SK-MEL-5 (cell line): Measurements from ENCODE around the gene SEC14L6. TPM values are rescaled to one million over a fixed set of nuclear protein-coding genes. Genes with fewer than 3 reads are reported as not detected.
"Not testable (repeated sequence)": the region's sequence is repeated elsewhere in the genome, so short reads cannot be mapped to it uniquely, and the experiment has no call there.

Experiments
- DNase-seq: peaks from one replicate; pipeline ENCODE4 v3.0.0-alpha.2; 2016; ENCODE audit warnings: low read depth, low spot score
- in situ Hi-C: cut with HindIII; loops from 2 replicates; pipeline ENCODE4 v1.10.0; 2016; ENCODE audit warnings: low sequenced_read_pairs, high pct_unique_total_duplicates, low pct_unique_long_range_greater_than_20kb
- polyA plus RNA-seq, 2 experiments: library from polyadenylated mRNA; depleted of rRNA; stranded (reverse); fragments of >200 nt; gene quantifications; 2 replicates each; pipeline ENCODE4 v1.2.3, GENCODE V29; 2015
- total RNA-seq: library from RNA; depleted of rRNA; stranded (reverse); fragments of >200 nt; shearing (Covaris generic); gene quantifications from 2 replicates; pipeline ENCODE4 v1.2.3, GENCODE V29; 2014; rRNA removed

Gene SEC14L6
- total RNA-seq, result not detected in 2 replicates
- not detected in 2 replicates for polyA plus RNA-seq (2015; cell fraction: cytosol; rRNA removed)
- polyA plus RNA-seq (2015; cell fraction: nucleus; rRNA removed), result not detected in 2 replicates

DNA sequence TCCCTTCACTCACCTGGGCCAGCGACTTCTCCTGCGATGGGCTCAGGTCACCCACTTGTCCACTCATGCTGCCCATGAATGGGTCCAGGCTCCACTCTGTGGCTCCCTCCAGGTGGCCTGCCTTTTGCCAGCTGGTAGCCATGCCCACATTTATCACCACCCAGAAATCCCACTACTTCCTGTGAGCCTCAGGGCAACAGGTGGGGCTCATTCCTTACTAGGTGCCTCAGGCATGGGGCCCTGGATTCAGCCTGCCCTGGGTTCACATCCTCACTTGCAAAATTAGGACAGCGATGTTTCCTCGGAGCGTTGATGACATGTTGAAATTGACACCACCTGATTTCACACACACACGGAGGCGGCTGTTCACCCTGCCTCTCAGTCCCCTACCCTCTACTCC is at the start of gene SEC14L6:
Gene SEC14L6, minus strand, starts transcription at position 126 of the 400 bp plus-strand sequence. Its CDS starts 59 bp downstream, at position 67.
- no peak for DNase-seq
- in situ Hi-C loops, result no loop called here

DNA sequence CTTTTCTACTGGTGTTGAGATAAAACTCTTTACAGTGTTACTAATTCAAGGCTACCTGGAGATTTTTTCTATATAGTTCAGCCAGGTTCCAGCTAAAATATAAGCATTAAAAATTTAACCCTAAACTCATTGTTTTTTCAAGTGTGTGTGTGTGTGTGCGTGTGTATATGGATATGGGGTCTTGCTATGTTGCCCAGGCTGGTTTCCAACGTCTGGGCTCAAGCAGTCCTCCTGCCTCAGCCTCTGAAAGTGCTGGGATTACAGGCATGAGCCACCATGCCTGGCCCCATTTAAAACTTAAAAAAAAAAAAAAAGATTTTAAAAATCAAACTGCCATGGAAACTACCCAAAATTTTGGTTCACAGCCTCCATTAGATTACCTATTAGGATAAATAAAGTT is 49.7 kb upstream of the SEC14L6 start:
- DNase-seq, result no peak
- in situ Hi-C loops, result no loop called here

DNA sequence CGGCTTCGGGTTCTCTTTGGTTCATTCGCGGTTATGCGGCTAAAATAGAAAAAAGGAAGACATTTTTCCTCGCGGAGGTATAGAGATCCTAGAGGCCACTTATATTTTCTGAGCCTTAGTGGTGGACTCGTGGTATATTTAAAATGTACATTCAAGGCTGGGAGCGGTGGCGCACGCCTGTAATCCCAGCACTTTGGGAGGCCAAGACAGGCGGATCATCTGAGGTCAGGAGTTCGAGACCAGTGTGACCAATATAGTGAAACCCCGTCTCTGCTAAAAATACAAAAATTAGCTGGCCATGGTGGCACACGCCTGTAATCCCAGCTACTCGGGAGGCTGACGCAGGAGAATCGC is 45.8 kb upstream of the SEC14L6 start:
- in situ Hi-C loops, DNase-seq: not testable (repeated sequence)

DNA sequence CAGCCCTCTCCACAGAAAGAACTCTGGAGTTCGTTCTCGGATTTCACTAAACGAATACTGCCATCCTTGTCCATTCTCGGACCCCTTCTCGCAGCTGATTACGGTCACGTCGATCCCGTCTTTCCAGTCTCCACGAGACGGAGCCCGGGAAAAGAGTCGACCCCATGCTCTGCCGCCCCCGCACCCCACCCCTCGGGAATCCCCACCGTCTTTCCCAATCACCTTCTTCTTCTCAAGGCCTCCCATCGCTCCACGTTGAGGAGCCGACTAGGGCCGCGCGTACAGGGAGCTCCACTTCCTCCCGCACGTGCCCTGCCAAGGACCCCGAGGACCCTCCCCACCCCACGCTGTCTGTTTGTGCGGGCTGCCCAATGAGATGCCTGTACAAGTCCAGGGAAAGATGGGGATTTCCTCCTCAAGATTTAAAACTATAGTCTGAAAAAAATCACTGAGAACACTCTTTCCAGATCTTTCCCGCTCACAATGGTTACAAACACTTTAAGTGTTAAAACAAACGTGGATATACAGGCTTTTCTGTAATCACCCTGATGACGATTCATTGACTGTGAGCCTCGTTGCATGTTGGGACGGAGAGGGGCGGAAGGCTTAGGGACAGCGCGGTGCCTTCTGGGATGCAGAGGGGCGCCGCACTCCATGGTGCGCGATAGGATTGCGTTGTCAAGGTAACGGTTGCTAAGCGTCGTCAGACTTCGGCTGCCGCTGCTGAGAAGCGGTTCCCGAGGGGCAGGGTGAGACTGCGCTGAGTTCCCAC is 45.2 kb upstream of the SEC14L6 start, which contains the start of gene PES1:
Gene PES1, minus strand, starts transcription at position 323 of the 772 bp plus-strand sequence. Its CDS starts 77 bp downstream, at position 246.
- in situ Hi-C loops, result no loop called here
- peak; percentile 99 for DNase-seq

DNA sequence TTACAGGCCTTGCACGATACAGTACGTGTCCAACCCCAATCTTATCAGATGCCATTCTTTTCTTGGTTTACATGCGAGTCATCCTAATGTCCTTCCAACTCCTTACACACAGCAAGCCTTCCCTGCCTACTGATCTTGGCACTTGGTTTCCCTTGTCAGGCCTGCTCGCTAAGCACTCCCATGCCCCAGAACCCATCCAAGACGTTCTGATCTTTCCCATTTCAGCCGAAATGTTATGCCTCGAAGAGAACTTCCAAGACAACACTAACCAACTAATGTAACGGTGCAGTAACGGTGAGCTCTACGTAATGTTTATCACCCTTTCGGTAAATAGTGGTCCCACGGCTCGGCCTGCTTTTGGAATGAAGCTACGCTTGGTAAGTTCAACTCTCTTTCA is 44.6 kb upstream of the SEC14L6 start:
- DNase-seq, result no peak
- in situ Hi-C loops, result no loop called here

DNA sequence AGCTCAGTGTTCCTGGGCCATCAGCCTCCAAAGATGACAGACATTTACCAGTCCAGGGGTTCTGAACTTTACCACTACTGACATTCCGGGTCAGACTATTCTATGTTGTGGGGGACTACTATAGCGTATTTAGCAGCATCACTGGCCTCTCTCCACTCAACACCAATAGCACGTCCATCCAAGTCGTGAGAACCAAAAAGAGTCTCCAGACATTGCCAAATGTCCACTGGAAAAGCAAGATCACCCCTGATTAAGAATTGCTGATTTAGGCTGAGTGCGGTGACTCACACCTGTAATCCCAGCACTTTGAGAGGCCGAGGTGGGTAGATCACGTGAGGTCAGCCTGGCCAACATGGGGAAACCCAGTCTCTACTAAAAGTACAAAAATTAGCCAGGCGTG is 39.9 kb upstream of the SEC14L6 start:
- in situ Hi-C loops, result no loop called here
- no peak for DNase-seq

DNA sequence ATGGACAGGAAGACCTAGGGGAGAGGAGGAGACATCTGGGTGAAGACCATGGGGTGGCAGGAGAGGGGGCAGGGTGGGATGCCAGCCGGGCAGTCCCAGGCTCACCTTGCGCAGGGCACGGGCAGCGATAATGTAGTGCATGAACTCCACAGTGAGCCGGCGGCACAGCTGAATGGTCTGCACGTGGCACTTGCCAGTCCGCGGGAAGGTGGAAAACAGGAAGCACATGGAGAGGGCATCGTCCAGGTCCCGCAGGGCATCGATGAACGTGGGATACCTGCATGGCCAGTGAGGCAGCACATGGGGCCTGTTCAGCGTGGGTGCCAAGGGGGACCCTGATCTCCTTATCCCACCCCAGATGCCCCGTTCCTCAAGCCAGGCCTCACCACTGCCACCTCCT is 37.9 kb upstream of the SEC14L6 start:
- in situ Hi-C loops, result no loop called here
- DNase-seq, result no peak

DNA sequence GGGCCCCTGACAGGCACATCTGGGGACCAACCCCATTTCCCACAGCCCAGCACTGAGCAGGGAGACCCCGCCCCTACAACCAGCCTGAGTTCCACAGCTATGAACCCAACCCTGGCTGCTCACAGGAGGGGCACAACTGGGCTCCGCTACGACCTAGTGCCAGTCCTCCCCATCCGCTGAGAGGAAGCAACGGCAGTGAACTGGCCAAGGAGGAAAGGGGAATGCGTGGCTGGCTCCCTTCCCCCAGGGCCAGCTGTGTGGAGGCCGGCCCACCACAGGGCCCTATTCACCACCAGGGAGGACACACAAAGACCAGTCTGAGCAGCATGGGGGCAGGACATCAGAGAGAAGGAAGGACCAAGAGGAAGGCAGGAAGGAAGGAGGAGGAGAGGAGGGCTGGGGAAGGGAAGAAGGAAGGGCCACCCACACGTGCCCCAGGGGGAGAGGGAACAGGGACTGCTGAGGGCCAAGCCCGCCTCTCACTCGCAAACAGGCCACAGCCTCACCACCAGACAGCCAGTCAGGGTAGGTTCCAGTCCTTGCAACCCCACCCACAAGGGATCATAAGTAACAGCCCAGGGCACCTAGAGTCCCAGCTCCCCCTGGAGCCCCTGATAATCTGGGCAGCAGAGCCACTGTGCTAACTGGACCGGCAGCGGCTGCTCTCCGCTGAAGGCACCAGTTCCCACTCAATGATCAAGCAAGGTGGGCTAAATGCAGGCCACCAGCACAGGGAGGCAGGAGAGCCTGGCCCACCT is 36.4 kb upstream of the SEC14L6 start:
- in situ Hi-C loops, result no loop called here

DNA sequence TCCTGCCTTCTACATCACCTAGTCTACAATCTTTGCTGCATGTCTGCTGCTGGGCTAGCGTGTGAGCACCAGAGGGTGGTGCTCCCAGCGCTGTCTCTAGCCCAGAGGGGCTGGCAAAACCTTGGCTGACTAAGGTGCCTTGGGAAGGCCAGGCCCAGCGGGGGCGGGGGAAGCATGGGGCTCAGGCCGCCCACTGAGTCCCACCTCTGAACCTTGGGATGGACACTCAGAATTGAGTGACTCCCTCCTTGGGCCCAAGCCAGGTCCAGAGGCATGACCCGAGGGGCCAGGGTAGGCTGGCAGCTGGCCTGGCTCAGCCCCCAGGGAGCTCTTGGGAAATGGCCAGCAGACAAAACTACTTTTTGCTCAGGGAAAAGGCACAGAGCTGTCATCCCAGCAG is 35.5 kb upstream of the SEC14L6 start:
- no peak for DNase-seq
- in situ Hi-C loops, result no loop called here

More for the DNA sequence above, 36.4 kb upstream of the SEC14L6 start:
- no peak for DNase-seq

DNA sequence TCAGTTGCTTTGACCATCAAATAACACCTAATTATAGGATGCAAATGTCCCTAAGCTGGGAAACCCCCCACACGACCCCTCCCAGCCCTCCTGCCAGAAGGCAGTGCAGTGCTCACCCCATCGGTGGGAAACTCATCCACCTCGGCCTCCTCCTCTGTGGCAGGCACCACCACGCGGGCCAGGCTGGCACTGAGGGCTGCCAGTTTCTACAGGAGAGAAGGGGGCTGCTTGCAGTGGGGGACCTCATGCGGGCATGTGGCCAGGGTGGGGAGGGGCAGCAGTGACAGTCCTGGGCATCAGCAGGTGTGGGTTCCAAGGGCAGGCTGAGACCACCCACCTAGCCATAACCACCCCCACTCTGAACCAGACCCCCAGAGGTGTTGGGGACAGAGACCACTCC is 34.4 kb upstream of the SEC14L6 start:
- DNase-seq, result no peak
- in situ Hi-C loops, result no loop called here

DNA sequence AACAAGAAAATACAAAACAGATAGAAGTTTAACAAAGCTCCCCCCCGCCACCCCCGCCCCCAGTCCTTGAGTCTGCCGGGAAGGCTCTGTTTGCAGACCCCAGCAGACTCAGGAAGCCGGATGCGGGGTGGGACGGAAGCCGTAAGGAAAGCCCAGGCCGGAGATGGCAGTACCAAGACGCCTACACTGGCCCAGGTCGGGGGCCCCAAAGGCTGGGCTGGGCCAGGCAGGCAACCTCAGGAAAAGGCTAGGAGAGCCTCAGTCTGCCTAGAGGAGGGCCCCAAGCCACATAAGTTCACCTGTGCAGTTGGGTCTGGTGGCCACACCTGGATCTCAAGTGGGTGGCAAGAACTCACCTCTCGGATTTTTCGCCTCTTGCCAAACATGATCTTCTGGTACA is 31.9 kb upstream of the SEC14L6 start:
- no peak for DNase-seq
- in situ Hi-C loops, result no loop called here

DNA sequence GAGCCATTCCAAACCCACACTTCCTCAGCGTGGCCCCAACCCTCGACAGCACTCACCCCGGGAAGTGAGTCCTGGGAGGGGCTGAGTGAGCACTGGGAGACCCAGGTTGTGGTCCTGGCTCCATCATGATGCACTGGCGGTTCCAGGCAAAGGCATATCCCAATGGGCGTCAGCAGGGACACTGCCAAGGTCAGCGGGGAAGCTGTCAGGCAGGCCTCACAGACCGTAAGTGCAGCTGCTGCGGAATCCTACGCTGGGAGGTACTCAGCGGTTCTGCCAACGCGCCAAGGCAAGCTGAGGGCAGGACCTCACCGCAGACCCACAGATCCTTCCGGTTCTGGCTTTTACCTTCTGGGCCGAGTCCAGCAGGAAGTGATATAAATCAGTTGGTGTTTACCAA is 29.3 kb upstream of the SEC14L6 start:
- no peak for DNase-seq
- in situ Hi-C loops, result no loop called here

DNA sequence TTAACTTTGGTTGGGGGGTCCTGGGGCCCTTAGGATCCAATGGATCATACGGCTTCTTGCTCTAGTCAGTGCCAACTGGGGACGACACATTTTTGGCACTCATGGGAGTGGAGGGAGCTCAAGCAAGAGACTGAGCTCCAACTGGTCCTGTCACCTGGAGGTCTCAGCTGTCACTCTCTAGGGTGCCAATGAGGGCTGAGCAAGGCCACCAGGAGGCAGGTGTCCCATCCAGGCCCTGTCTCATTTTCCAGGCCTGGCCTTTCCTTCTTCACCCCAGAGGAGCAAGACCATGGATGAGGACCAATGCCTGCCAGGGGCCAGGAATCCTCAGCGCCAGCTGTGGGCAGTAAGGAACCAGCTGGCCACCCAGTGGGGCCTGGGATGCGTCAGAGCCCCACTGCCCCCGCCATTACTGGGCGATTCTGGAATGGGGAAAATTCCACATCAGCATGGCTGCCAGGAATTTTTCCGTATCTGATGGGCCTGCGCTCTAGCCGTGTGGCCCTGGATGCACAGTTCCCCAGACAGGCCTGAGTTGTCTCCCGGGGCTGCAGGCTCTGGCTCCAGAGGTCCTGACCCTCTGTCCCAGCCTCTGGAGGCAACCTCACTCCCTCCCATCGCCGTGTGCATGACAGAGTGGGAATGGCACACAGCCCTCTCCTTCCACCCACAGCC is 28.6 kb upstream of the SEC14L6 start:
- DNase-seq, result no peak
- in situ Hi-C loops, result no loop called here

DNA sequence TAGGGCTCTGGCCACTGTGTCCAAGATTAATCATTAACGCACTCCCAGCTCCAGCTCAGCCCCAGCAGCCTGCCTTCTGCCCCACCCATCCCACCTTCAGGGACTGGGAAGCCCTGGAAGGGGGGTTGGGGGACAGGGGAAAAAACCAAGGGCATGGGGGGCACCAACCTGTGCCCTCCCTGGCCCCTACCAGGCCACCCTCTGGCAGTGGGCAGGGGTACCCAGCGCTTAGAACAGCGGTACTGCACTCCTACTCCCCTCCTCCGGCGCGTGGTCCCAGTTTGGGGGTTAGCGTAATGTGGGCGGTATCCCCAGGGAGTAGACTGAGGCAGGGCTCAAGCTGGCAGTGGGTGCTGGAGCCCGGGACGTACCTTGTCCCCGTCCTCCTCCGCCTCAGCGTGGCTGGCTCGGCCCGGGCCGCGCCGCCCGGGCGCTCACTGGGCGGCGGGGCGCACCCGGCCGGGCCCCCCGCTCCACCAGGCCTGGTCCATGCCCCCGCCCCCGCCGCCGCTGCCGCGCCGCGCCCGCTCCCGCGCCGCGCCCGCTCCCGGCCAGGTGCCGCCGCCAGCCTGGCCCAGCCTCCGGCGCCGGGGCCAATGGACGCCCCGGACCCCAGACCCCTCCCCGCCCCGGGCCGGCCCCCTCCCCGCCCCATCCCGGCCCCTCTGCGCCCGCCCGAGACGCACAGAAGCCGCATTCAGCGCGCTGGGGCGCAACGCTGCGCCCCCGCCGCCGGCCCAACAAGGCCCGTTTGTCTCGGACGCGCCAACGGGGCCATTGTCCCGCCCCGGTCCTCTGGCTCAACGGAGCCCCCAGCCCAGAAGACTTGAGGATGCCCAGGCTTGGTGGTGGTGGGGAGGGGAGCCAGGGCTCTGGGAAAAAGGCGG is 27.8 kb upstream of the SEC14L6 start, which contains the start of gene GAL3ST1:
Gene GAL3ST1, minus strand, starts transcription at position 571 of the 887 bp plus-strand sequence. CDS start 17,273 bp downstream, outside the sequence.
- in situ Hi-C loops, result no loop called here
- DNase-seq, result no peak

DNA sequence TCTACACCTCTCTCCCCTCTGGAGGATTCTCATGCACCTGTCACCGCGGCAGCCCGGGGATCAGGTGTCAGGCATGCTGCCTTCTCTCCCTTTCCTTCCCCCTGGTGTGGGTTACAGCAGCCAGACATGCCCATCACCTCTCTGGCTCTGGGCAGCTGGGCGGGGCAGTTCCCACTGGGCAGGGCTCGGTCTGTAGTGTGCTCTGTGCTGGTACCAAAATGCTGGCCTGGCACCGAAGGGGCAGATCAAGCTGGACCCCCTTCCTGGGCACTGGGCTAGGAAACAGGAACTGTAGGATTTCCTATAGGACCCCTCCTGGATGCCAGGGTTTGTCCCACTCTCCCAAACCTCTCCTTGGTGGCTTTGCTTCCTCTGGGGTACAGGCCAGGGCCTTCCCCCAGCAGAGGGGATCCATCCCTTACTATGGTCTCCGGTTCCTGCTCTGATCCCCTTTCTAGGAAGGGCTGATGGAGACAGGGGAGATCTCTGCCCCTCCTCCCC is 27.1 kb upstream of the SEC14L6 start:
- in situ Hi-C loops, result no loop called here
- no peak for DNase-seq

DNA sequence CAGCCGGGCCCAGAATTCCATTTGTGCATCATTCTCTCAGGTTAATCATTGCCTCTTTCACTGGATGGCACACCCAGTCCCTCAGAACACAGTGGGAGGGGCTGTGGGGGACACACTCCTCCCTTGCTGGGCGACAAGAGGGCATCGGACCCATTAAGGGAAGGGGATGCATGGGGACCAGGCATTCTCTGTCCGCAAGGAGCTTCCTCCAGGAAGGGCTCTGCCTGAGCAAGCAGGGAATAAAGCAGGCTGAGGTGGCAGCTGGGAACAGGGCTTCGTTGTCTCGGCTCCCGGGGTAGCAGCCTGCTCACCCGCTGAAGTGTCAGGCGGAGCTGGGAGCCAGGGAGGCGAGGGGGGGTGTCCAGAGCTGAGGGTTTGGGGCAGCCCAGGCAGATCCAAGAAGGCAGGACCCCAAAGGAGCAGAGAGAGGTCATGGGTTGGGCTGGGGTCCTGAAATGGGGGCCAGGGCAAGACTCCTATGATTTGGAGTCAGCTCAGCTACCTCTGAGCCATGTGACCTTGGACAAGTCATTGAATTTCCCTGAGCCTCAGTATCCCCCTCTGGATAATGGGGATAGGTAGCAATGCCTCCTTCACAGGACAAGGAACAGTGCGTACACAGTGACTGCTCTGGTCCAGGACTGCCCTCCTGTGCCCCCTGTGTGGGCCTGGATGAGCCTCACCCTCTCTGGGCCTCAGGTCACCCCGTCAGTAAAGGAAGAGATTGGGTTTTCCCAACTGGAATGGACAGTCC is 26.5 kb upstream of the SEC14L6 start:
- in situ Hi-C loops, result no loop called here
- DNase-seq, result peak; percentile 40
